GM21619 (cell line): ENCODE data around the gene FAM120AOS.
A peak's percentile ranks its signal among the peaks of the same experiment; 100 is the strongest.

Experiments used
- ATAC-seq: cut with Tn5 transposase; IDR thresholded peaks from one replicate; pipeline ENCODE4 v1.9.1; 2021; ENCODE audit not compliant: unreplicated experiment

The FAM120AOS gene

GRCh38 chr9:93467462-93467861, 14.1 kb upstream of the FAM120AOS start:
- no peak for ATAC-seq

- no peak for ATAC-seq
Measured at GRCh38 chr9:93467062-93467416, 13.7 kb upstream of the FAM120AOS start.

- no peak for ATAC-seq
Measured at GRCh38 chr9:93466416-93467061, 13.2 kb upstream of the FAM120AOS start.

DNA sequence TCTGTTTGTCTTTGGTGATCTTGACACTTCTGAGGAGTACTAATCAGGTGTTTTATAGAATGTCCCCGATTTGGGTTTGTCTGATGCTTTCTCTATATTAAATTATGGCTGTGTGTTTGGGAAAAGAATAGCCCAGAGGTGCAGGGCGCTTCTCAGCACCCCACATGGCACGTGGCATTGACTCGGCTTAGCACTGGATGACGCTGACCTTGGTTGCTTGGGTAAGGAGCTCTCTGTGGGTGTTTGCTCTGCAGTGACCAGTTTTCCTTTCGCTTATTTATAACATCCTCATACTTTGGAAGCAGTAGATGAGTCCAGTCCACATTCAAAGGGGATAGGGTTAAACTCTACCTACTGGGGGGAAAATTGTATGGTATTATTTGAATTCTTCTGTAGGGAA, 12.5 kb upstream of the FAM120AOS start:
- ATAC-seq = no peak

GRCh38 chr9:93464876-93465275, 11.5 kb upstream of the FAM120AOS start:
- no peak for ATAC-seq

- no peak for ATAC-seq
Measured at GRCh38 chr9:93464395-93464794, 11.0 kb upstream of the FAM120AOS start.

- no peak for ATAC-seq
Measured at GRCh38 chr9:93463638-93464248, 10.4 kb upstream of the FAM120AOS start.

- ATAC-seq = no peak
Measured at GRCh38 chr9:93461821-93462220, 8.4 kb upstream of the FAM120AOS start.

- no peak for ATAC-seq
Measured at GRCh38 chr9:93461414-93461743, 8.0 kb upstream of the FAM120AOS start.

GRCh38 chr9:93460689-93461413, 7.5 kb upstream of the FAM120AOS start:
- ATAC-seq = no peak

DNA sequence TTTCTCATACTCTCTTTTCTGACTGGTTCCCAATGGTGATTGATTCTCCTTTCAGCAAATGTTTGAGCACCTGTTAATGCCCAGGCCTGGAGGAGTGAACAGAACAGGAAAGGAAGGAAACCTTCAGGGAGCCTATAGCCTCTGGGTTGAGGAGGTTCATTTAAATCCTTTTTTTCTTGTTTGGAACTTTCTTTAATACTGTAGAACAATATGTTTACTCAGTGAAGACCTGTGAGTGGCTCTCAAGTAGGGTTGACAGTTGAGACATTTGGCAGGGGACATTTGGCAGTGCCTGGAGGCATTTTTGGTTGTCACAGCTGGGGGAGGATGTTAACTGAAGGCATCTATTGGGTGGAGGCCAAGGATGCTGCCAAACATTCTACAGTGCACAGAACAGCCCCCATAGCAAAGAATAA, 6.1 kb upstream of the FAM120AOS start:
- ATAC-seq = no peak

GRCh38 chr9:93458712-93459111, 5.3 kb upstream of the FAM120AOS start:
- ATAC-seq = no peak

GRCh38 chr9:93457006-93457405, 3.6 kb upstream of the FAM120AOS start:
- no peak for ATAC-seq

- no peak for ATAC-seq
Measured at GRCh38 chr9:93456504-93456903, 3.1 kb upstream of the FAM120AOS start.

GRCh38 chr9:93456022-93456421, 2.6 kb upstream of the FAM120AOS start:
- ATAC-seq = no peak

DNA sequence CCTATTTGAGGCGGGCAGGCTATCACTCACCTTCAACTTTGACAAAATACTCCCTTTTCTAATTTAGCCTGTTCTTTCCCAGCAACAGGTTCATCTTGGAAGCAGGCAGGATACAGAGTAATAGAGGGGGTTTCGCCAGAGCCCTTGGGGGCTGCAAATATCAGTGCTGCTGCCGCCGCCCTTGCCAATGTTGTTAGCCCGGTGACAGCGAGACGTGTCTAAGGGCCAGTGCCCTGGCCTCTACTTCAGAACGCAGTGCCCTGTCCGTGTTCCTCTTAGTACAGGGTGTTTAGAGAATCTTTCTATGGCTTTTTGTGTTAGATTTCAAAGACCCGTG, 703 bp downstream of the FAM120AOS start:
- ATAC-seq = no peak

DNA sequence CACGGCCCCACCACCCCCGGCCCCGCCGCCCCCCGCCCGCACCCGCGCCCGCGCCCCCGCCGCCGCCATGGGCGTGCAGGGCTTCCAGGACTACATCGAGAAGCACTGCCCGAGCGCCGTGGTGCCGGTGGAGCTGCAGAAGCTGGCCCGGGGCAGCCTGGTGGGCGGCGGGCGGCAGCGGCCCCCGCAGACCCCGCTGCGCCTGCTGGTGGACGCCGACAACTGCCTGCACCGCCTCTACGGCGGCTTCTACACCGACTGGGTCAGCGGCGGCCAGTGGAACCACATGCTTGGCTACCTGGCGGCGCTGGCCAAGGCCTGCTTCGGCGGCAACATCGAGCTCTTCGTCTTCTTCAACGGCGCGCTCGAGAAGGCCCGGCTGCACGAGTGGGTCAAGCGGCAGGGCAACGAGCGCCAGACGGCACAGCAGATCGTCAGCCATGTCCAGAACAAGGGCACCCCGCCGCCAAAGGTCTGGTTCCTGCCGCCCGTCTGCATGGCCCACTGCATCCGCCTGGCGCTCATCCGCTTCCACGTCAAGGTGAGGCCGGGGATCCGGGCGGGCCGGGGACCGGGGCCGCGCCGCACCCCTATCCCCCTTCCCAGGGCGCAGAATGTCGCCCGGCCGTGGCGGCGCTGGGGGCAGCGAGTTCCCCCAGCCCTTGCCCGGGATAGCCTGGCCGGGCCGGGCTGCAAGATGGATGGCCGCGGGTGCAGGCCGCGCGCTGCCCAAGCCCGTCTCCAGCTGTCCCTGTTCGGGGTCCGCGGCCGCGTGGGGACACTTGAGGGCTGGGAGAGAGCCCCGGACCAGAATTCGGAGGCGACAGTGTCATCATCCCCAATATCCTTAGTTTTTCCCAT, 1.3 kb downstream of the FAM120AOS start:
- ATAC-seq = peak; percentile 21

- peak; percentile 45 for ATAC-seq
Measured at GRCh38 chr9:93450945-93451815, 2.2 kb downstream of the FAM120AOS start, which contains the start of gene FAM120A. Gene FAM120A, plus strand, starts transcription at chr9:93451685. Its CDS starts 231 bp downstream, at chr9:93451916.

DNA sequence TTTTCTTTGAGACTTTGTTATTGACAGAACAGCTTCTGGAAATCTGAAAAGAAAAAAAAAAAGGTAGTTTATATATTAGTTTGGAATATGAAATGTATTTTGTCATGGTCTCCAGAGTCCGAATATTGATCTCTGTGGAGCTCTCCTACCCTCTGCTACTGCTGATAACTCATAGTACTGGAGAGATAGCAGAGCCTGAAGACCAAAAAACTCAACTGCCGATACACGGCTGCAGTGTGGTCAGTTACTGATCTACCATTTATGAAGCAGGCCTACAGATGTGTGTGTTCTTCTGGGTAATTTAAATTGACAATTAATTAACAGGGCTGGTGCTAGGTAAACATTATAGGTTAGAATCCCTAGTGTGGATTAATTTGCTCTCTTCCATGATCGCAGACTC, 5.7 kb downstream of the FAM120AOS start:
- no peak for ATAC-seq

DNA sequence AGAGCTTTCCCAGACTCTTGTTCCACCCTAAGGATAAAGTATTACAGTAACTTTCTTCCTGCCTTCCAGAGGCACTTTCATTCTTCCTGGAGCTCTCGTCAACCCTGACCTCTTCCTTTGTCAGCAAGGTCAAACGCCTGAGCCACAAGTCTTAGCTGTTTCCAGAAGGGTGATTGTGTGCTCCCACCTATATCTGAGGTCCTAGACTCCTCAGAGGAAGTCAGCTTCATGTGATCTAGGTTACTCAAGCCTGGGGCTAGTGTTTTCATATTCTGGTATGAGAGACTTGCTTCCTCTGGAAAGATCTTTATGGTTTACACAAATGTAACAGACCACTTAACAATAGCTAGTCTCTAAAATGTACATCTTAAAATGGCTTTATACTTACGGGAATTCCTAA, 7.3 kb downstream of the FAM120AOS start:
- ATAC-seq = no peak
